ENCODE data around the gene ZNHIT6. TPM values are rescaled to one million over a fixed set of nuclear protein-coding genes. Genes with fewer than 3 reads are reported as not detected.

Gene ZNHIT6
- total RNA-seq, 1 donor from 2014 or later, result 11.4 TPM

- FAIRE-seq, result no peak
- no peak for DNase-seq (ENCODE audit: low spot score in 2 of 2)
Measured at GRCh38 chr1:85624361-85624760, 83.9 kb downstream of the ZNHIT6 start.

- no peak for FAIRE-seq
- DNase-seq (ENCODE audit: low spot score in 2 of 2), result no peak
Measured at GRCh38 chr1:85623061-85623471, 85.2 kb downstream of the ZNHIT6 start.

DNA sequence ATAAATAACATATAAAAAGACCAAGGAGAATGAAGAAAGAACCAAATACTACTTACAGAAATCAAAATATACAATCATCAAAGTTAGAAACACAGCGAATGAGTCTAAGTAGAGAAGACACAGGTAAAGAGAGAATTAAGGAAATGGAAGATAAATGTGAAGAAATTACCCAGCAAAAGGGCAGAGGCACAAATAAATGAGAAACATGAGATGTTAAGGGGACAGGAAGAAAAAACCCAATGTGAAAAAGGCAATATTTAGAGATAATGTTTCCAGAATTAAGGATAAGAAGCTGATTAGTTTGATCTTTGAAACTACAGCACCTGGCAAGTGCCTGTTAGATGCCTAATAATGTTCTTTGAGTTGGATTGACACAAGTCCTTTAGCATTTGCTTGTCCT, 86.8 kb downstream of the ZNHIT6 start:
- no peak for DNase-seq (ENCODE audit: low spot score in 2 of 2)
- FAIRE-seq, result no peak

- FAIRE-seq (no peak), DNase-seq (ENCODE audit: low spot score in 2 of 2) (no peak)
Measured at GRCh38 chr1:85617633-85618100, 90.6 kb downstream of the ZNHIT6 start.

DNA sequence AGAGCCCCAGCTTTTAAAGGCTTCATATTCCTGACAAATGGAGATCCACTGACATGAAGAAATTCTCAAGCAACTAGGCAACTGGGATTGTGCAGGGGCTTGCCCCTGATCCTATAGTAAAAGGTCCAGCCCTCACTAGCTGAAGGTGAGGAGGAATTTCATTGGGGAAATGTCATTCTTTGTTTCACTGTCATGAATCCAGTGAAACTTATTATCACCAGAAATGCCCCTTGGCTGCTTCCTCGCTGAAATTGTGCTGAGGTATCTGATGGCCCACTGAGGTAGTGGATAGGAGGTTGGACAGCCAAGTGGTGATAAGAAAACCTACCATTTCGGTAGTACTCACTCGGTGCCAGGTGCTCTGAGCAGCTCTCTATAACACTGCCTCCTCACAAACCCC, 91.5 kb downstream of the ZNHIT6 start:
- no peak for FAIRE-seq

GRCh38 chr1:85616364-85616705, 91.9 kb downstream of the ZNHIT6 start:
- FAIRE-seq (no peak), DNase-seq (ENCODE audit: low spot score in 2 of 2) (no peak)

More for the DNA sequence above, 91.5 kb downstream of the ZNHIT6 start:
- DNase-seq (ENCODE audit: low spot score in 2 of 2), result no peak

DNA sequence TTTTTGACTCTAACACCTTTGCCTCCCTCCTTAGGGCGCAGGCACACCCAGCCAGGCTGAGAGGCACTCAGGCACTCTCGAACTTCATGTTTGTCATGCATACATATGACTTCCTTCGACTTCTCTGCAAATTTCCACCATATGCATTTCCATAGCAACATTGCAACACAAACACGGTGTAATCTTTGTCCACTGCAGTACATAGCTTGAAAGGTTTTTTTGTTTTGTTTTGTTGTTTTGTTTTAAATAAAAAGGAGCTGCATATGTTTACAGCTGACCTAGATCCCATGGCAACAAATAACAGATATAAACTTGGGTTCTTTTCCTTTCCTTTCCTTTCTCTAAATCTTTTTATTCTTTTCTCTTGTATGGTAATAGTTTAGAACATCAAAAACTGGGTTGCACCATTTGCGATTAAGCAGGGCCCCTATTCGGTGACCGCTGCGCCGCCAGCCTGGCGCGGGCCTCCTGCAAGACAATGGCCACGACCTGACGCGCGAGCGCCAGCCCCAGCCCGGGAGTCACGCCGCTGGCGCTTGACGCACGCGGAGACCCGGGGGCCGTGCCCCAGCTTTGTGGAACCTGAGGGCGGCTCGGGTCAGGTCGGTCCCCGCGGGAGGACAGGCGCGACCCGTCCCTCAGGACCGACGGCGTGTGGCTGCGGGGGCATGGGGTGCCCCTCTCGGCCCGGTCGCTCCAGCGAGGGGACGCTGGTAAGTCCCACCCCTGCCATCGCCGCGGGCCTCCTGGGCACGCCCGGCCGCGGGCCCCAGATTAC, 92.5 kb downstream of the ZNHIT6 start:
- FAIRE-seq (no peak), DNase-seq (ENCODE audit: low spot score in 2 of 2) (no peak)

- no peak for DNase-seq (ENCODE audit: low spot score in 2 of 2)
- no peak for FAIRE-seq
Measured at GRCh38 chr1:85612704-85613361, 95.4 kb downstream of the ZNHIT6 start.

DNA sequence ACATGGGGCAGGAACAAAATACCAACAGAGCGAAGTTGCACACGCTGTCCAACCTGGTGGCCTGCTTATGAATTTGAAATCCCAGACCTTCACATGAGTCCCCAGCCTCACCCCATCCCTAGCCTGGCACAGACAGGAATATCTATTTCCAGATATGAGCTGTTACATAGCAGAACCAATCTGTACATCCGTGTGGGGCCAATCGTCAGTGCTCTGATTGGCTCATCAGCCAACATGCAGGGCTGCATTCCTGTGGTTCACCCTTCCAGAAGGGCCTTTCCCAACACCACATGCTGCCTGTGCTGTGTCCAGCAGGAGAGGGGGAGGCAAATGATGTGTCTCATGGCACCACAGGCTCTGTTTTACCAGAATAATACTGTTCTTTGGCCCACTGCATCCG, 96.4 kb downstream of the ZNHIT6 start:
- DNase-seq (ENCODE audit: low spot score in 2 of 2), result no peak
- FAIRE-seq, result no peak

GRCh38 chr1:85611425-85611824, 96.8 kb downstream of the ZNHIT6 start:
- FAIRE-seq (no peak), DNase-seq (ENCODE audit: low spot score in 2 of 2) (no peak)

- no peak for DNase-seq (ENCODE audit: low spot score in 2 of 2)
- no peak for FAIRE-seq
Measured at GRCh38 chr1:85609976-85610375, 98.3 kb downstream of the ZNHIT6 start.

- FAIRE-seq (no peak), DNase-seq (ENCODE audit: low spot score in 2 of 2) (no peak)
Measured at GRCh38 chr1:85608851-85609250, 99.4 kb downstream of the ZNHIT6 start.

DNA sequence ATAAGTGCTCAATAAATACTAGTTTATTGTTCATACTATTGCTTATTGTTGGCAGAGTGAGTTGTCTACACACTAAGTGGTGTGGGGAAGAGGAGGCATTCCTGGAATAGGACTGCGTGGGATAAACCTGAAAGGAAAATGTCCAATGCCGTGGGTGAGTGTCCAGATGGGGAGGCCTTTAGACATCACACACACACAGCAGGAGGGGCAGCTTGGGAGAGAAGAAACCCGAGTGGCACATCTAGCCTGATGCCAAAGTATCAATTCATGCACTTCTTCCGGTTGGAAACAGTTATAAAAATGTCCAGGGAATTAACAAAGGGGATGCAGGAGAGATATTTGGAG, 100.3 kb downstream of the ZNHIT6 start:
- FAIRE-seq, result no peak
- no peak for DNase-seq (ENCODE audit: low spot score in 2 of 2)

- FAIRE-seq, result no peak
- DNase-seq (ENCODE audit: low spot score in 2 of 2), result no peak
Measured at GRCh38 chr1:85607126-85607920, 100.9 kb downstream of the ZNHIT6 start.

DNA sequence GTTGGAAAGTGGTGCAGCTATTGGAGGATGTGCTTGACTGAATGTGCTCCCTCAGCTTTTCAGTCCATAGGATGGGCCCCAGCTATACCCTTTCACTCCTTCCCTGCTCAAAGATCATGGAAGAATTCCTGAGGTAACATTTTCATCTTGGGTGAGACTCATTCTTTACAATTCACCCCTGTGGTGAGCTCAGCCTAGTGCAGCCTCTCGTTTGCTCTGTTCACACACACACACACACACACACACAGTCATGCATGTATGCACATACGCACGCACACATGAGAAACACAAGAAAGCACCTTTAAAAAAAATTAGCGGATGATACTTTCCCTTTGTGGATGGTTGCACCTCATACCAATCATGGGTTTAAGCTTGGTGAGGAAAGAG, 101.8 kb downstream of the ZNHIT6 start:
- DNase-seq (ENCODE audit: low spot score in 2 of 2), result no peak
- no peak for FAIRE-seq

DNA sequence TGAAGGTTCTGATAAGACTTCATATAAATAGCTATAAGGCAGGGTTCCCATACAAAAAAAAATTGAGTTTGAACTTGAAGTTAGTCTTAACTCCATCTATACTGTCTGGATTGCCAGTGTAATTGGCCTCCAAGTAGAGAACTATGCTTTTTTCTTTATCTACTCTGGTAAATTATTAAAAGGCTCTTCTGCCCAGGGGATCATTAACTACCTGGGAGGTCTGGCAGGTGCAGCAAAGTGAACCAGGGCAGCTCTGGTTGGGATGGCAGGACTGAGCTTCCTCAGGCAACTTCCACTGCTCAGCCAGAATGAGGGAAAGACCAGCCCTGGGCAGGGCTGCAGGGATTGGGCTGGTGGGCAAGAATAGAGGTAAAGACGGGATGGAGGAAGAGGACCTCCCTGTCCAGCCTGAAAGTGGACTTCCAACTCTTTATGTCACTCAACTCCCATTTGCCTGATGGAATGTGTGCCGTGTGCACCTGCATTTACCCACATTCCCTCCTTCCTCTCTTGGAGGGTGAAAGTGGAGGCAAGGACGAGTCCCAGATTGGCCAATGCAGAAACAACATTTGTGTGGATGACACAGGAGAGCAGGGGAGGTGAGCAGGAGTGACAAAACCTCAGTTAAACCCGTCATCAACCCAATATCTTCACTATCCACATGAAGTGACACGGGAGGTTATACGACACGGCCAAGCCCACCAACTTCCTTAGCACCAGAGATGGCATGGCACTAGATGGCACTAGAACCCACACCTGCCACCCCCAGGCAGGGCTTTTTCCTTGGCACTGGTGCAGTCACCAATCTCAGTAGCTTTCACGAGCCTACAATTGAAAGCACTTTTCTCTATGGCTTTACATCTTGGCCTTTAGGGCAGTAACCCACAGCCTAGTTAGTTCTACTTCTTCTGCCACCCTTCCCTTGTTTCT, 102.5 kb downstream of the ZNHIT6 start:
- FAIRE-seq (no peak), DNase-seq (ENCODE audit: low spot score in 2 of 2) (no peak)

DNA sequence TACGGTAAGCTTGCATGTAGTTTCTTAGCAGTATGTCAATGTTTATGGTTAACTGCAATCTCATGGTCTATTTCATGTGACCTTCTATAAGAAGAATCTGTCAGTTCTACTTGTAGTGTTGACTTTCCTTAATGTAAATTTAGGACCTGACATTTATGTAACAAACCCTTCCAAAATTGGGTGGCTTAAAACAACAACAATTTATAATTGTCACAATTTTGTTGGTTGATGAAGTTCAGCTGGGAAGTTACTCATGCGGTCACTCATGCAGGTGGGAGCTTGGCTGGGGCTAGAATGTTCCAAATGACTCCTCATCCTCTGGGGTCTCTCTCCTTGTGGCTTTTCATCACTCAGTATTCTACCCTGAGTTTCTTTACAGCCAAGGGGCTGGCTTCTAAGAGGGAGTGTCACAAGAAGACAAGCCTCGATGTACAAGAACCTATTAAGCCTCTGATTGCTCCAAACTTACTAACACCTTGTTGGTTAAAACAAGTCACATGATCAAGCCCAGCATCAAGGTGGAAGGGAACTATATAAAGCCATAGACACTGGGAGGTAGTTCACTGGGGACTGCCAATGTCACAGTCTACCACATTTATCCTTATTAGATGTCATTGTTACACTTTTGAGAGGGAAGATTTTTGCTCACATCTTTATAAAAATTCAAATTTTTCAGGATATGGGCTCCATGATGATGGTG, 103.8 kb downstream of the ZNHIT6 start:
- FAIRE-seq, result no peak
- DNase-seq (ENCODE audit: low spot score in 2 of 2), result no peak

DNA sequence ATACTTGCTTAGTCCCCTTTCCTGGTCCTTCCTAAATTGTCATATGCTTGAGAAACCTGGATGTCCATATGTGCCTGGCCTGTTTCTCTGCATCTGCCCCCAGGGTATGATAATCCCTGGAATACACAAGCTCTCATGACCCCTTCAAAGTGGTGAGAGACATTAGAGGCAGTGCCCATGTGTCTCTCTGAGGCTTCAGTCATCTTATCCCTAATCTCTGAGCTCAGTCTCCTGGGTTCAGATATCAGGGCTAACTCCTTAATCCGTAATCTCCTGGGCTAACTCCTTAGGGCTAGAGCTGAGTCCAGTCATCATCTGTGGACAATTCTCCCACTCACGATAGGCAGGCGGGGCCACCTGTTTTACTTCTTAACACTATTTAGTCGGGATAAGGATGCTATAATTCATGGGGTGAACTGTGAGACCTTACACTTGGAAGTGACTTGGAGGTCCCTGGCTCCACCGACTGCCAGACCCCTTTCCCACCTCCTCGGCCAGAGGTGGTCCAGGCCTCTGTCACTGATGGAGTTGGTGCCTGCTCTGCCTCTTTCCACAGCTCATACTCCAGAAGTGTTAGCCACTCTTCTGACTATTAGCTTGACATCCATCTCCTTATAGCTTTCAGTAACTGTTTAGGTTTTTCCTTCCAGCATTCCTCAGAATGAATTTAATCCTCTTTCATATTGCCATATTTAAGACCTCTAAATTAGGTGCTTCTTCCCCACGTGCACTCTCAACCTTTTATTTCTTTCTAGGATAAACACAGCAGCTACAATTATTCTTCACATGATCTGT, 105.0 kb downstream of the ZNHIT6 start:
- no peak for FAIRE-seq
- DNase-seq (ENCODE audit: low spot score in 2 of 2), result no peak

- no peak for DNase-seq (ENCODE audit: low spot score in 2 of 2)
Measured at GRCh38 chr1:85602571-85602970, 105.7 kb downstream of the ZNHIT6 start.

More at GRCh38 chr1:85602571-85602970, 105.7 kb downstream of the ZNHIT6 start:
- no peak for FAIRE-seq

All from frontal cortex (tissue), 4 donors.